Nephron progenitor cell (in vitro differentiated cells): ENCODE measurements around the gene TSPAN1.
A peak's percentile ranks its signal among the peaks of the same experiment; 100 is the strongest.

Experiments used
- DNase-seq: peaks from one replicate; pipeline ENCODE4 v3.0.0; 2021
- H3K27ac Mint-ChIP-seq: 2 replicates; pipeline ENCODE4 v1.8.0; 2021; ENCODE audit warnings: mild to moderate bottlenecking, moderate library complexity, mixed read lengths
- H3K27me3 Mint-ChIP-seq: 2 replicates; pipeline ENCODE4 v1.8.0; 2021; ENCODE audit warnings: mild to moderate bottlenecking, low read depth, mixed read lengths; ENCODE audit not compliant: poor library complexity
- H3K36me3 Mint-ChIP-seq: 2 replicates; pipeline ENCODE4 v1.8.0; 2021; ENCODE audit warnings: low read depth, mixed read lengths
- H3K4me1 Mint-ChIP-seq: 2 replicates; pipeline ENCODE4 v1.8.0; 2021; ENCODE audit warnings: mixed read lengths
- H3K4me3 Mint-ChIP-seq: 2 replicates; pipeline ENCODE4 v1.8.0; 2021; ENCODE audit warnings: mild to moderate bottlenecking, moderate library complexity, mixed read lengths
- H3K9me3 Mint-ChIP-seq: 2 replicates; pipeline ENCODE4 v1.8.0; 2021; ENCODE audit warnings: mild to moderate bottlenecking, moderate library complexity, mixed read lengths
- TF ChIP-seq, protein P1 (sequence below): fragments of 200-600 bp; sonication (generic); IDR thresholded peaks from 2 replicates; pipeline ENCODE4 v1.5.0; 2021; ENCODE audit warnings: antibody characterized with exemption

Gene TSPAN1, protein sequence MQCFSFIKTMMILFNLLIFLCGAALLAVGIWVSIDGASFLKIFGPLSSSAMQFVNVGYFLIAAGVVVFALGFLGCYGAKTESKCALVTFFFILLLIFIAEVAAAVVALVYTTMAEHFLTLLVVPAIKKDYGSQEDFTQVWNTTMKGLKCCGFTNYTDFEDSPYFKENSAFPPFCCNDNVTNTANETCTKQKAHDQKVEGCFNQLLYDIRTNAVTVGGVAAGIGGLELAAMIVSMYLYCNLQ

DNA sequence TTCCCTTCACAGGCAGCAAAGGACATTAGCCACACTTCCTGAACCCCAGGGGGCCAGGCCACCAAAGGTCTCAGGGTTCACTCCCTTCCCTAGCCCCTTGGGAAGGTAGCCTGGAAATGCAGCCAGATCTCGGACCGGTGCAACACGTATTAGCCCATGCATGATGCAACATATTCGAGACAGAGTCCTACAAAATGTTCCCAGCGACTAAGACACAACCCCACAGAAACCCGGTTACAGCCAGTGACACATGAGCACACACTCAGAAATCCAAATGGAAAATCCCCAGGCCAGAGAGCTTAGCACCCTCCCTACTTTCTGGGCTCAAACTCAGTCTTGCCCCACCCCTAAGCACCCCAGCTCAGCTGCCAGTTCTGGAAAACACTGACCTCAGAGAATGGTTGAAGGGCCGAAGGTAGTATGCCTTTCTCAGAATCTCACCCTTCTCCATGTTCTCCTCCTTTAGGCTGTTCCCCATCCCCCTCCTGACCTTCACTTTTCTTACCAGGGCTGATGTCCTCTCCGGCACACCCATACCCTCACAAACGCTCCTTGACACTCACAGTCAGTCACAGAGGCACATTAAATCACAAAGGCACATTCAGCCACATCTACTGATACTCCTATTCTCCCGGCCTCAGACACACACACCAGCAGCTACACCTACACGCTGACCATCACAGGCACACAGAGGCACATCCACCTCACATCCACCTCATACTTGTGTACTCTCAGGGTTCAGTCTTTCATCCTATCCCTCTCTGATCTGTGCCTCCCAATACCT, at the start of gene TSPAN1:
TSPAN1 (plus strand) TSS at position 640 of the 784 bp plus-strand sequence. CDS start 6,021 bp downstream, outside the sequence.
- TF ChIP-seq, protein P1, sequence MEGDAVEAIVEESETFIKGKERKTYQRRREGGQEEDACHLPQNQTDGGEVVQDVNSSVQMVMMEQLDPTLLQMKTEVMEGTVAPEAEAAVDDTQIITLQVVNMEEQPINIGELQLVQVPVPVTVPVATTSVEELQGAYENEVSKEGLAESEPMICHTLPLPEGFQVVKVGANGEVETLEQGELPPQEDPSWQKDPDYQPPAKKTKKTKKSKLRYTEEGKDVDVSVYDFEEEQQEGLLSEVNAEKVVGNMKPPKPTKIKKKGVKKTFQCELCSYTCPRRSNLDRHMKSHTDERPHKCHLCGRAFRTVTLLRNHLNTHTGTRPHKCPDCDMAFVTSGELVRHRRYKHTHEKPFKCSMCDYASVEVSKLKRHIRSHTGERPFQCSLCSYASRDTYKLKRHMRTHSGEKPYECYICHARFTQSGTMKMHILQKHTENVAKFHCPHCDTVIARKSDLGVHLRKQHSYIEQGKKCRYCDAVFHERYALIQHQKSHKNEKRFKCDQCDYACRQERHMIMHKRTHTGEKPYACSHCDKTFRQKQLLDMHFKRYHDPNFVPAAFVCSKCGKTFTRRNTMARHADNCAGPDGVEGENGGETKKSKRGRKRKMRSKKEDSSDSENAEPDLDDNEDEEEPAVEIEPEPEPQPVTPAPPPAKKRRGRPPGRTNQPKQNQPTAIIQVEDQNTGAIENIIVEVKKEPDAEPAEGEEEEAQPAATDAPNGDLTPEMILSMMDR, result no peak
- Mint-ChIP-seq H3K4me1 (peaks cover 5% of the 10 kb centered on the region), H3K27ac (no peak within 1 kb of the TSS), H3K9me3 (no peaks in the 10 kb centered on the region), H3K27me3 (peaks cover 15% of the 10 kb centered on the region), H3K4me3 (no peak within 1 kb of the TSS), H3K36me3 (no peaks in the 10 kb centered on the region)
- DNase-seq, result no peak

DNA sequence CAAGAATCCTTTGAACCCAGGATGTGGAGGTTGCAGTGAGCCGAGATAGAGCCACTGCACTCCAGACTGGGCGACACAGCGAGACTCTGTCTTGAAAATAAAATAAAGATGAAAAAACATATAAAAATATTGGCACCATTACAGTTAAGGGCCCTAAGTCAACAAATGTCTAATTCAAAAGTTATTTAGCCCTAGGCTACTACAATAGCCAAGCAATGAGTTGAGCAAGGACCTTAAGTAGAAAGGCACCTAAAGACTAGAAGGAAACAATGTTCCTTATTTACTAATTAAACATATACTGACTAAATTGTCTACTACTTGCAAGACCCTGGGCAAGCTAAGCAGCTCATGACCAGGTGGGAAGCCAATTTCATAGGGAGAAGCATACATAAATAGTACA, 46.5 kb upstream of the TSPAN1 start:
- Mint-ChIP-seq H3K4me1 (peaks cover 23% of the 10 kb centered on the region), H3K4me3 (peak overlapping the region; percentile 98), H3K9me3 (no peaks in the 10 kb centered on the region), H3K36me3 (peaks cover 24% of the 10 kb centered on the region), H3K27me3 (no peaks in the 10 kb centered on the region), H3K27ac (no peak overlapping the region)
- DNase-seq, result no peak
- TF ChIP-seq, protein P1, result no peak

DNA sequence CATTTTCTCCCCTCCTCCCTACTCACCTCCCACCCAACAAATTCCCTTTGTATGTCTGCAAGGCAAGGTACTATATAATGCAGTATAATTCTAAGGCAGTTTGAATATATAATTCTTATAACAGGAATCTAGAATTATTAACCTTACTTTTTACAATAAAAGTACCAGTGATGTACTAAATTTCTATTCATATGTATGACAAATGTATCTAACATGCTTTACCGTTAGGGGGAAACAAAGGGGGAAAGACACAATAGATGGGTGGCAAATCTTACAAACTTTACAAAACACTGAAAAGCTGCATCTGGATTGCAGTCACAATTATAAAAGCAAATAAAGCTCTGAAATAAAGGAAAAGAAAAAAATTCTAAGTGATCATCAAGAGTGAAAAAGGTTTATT, 44.8 kb upstream of the TSPAN1 start:
- DNase-seq, result no peak
- Mint-ChIP-seq H3K27me3 (no peaks in the 10 kb centered on the region), H3K4me1 (peaks cover 39% of the 10 kb centered on the region)

DNA sequence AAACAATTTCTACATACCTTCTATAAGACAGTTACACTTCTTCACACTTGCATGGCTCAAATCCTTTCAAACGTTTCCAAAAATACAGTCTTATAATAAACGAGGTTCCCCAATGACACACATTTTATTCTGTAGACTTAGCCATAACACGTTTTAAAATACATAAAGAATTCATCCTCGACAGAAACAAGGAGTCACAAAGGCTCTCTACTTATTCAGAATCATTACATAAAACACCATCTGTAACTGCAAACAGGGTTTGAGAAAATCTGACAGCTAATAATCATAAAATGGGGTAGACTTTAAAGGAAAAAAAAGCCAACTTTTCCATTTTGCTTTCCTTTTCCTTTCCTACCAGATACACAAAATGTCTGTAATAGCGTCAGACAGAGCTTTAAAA, 44.3 kb upstream of the TSPAN1 start:
- Mint-ChIP-seq H3K27me3 (no peaks in the 10 kb centered on the region), H3K4me1 (peaks cover 39% of the 10 kb centered on the region), H3K9me3 (no peaks in the 10 kb centered on the region), H3K36me3 (peaks cover 14% of the 10 kb centered on the region), H3K4me3 (peak overlapping the region; percentile 98), H3K27ac (no peak overlapping the region)
- no peak for DNase-seq
- TF ChIP-seq, protein P1, result no peak

More for the DNA sequence above, 44.8 kb upstream of the TSPAN1 start:
- Mint-ChIP-seq H3K27ac (no peak overlapping the region), H3K9me3 (no peaks in the 10 kb centered on the region), H3K36me3 (peaks cover 17% of the 10 kb centered on the region), H3K4me3 (peak overlapping the region; percentile 98)
- TF ChIP-seq, protein P1, result no peak

DNA sequence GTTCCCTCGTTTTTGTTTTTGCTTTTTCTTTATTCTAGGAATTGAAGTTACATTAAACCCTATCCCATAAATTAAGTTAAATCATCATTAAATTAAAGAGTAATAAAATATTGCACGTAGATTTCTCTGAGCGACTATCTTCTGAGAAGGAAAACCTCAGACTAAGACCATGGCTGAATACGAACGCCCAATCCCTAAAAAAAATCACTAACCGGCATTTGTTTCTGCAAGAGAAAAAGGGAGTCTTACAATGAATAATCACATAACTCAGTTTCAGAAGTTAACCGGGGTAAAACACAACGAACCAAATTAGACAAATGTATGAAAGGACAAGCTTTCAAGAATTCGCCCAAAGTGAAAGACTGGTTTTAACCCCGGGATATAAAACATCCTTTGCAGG, 43.8 kb upstream of the TSPAN1 start:
- no peaks in the 10 kb centered on the region for H3K27me3 Mint-ChIP-seq
- DNase-seq, result no peak
- peaks cover 10% of the 10 kb centered on the region for H3K36me3 Mint-ChIP-seq
- TF ChIP-seq, protein P1, result no peak
- peak overlapping the region; percentile 100 for H3K27ac Mint-ChIP-seq
- peak overlapping the region; percentile 98 for H3K4me3 Mint-ChIP-seq
- no peaks in the 10 kb centered on the region for H3K9me3 Mint-ChIP-seq
- peaks cover 39% of the 10 kb centered on the region for H3K4me1 Mint-ChIP-seq
